Activated CD4-positive, CD25-positive, alpha-beta regulatory T cell treated with anti-CD3 and anti-CD28 coated beads, Interleukin-2, amount 50 U/mL, for 24 hours (primary cell): ENCODE measurements around the gene S100A13.

Experiments
- ATAC-seq, 2 donors: fragments of 150-1000 bp; cut with Tn5 transposase; one replicate each; pipeline ENCODE4 v1.10.0; 2021; ENCODE audit warnings: mild to moderate bottlenecking in 1 of 2, moderate library complexity in 1 of 2

Gene S100A13

GRCh38 chr1:153626477-153626903 is 815 bp downstream of the S100A13 start:
- ATAC-seq: no peak

- ATAC-seq: no peak
These were observed 2.2 kb downstream of the S100A13 start for GRCh38 chr1:153624965-153625611.

GRCh38 chr1:153623101-153623500 is 4.2 kb downstream of the S100A13 start:
- no peak for ATAC-seq

- no peak for ATAC-seq
These were observed 8.1 kb downstream of the S100A13 start for GRCh38 chr1:153619171-153619570.

GRCh38 chr1:153617663-153618062 is 9.6 kb downstream of the S100A13 start:
- peak in 1 of 2 donors; percentile 91 for ATAC-seq

GRCh38 chr1:153616917-153617311 is 10.4 kb downstream of the S100A13 start:
- no peak for ATAC-seq

GRCh38 chr1:153616144-153616916 is 11.0 kb downstream of the S100A13 start, which contains the start of gene S100A14:
S100A14 (minus strand) TSS chr1:153616325; CDS start chr1:153615858, 467 bp downstream.
- ATAC-seq: no peak

GRCh38 chr1:153615406-153615805 is 11.9 kb downstream of the S100A13 start:
- ATAC-seq: no peak

GRCh38 chr1:153614906-153615305 is 12.4 kb downstream of the S100A13 start:
- ATAC-seq: no peak

- ATAC-seq: no peak
These were observed 13.0 kb downstream of the S100A13 start for GRCh38 chr1:153614189-153614900.

GRCh38 chr1:153613406-153613805 is 13.9 kb downstream of the S100A13 start:
- ATAC-seq: no peak

GRCh38 chr1:153612755-153613331 is 14.5 kb downstream of the S100A13 start, which contains the start of gene S100A16:
S100A16 (minus strand) TSS chr1:153613137; CDS start chr1:153608151, 4,986 bp downstream.
- no peak for ATAC-seq

GRCh38 chr1:153612111-153612754 is 15.1 kb downstream of the S100A13 start:
- no peak for ATAC-seq

- no peak for ATAC-seq
These were observed 15.9 kb downstream of the S100A13 start for GRCh38 chr1:153611356-153611755.

- no peak for ATAC-seq
These were observed 16.4 kb downstream of the S100A13 start for GRCh38 chr1:153610811-153611301.

- no peak for ATAC-seq
These were observed 17.0 kb downstream of the S100A13 start for GRCh38 chr1:153610334-153610733.

- no peak for ATAC-seq
These were observed 17.8 kb downstream of the S100A13 start for GRCh38 chr1:153609585-153609907.

- no peak for ATAC-seq
These were observed 18.3 kb downstream of the S100A13 start for GRCh38 chr1:153608742-153609584.

- no peak for ATAC-seq
These were observed 19.1 kb downstream of the S100A13 start for GRCh38 chr1:153608089-153608682.

GRCh38 chr1:153607381-153607780 is 19.9 kb downstream of the S100A13 start:
- ATAC-seq: no peak

GRCh38 chr1:153606194-153606593 is 21.1 kb downstream of the S100A13 start:
- ATAC-seq: no peak
